ENCODE data around the gene ZFYVE16. TPM values are rescaled to one million over a fixed set of nuclear protein-coding genes. Genes with fewer than 3 reads are reported as not detected.

Gene ZFYVE16
- total RNA-seq, 1 experiment from 2014 or later: 50.2 TPM

- CTCF ChIA-PET: interaction anchor here (0.6 to 1.7 kb wide), 3 partner anchors 134 to 701 kb away, joined by 4 to 6 read pairs (median 5); no protein-coding TSS in a partner anchor
- H3K4me1 ChIP-seq: no peaks in the 10 kb centered on the region
- H3K4me3 ChIP-seq (ENCODE audit: low read depth, low read length): no peak overlapping the region
- H3K9me3 ChIP-seq: no peaks in the 10 kb centered on the region
- DNase-seq: no peak
- peaks cover 44% of the 10 kb centered on the region for H3K36me3 Mint-ChIP-seq (ENCODE audit: insufficient read depth, unreplicated experiment)
- intact Hi-C loops (cut with micrococcal nuclease; ENCODE audit: unreplicated experiment): loop anchor here (10.0 kb wide), 2 partner anchors 84 to 114 kb away; no protein-coding TSS in a partner anchor
- H3K27me3 Mint-ChIP-seq (ENCODE audit: insufficient read depth, unreplicated experiment): no peaks in the 10 kb centered on the region
- POLR2A ChIA-PET: interaction anchor here (0.5 kb wide), 1 partner anchor 1491 kb away, joined by 6 read pairs; the partner anchor contains the start of gene ATG10
- H3K36me3 ChIP-seq (ENCODE audit: control insufficient read depth, insufficient read depth, low read length): no peaks in the 10 kb centered on the region
- H3K4me1 Mint-ChIP-seq (ENCODE audit: low read depth, unreplicated experiment): no peaks in the 10 kb centered on the region
- H3K27me3 ChIP-seq (replicated peaks; ENCODE audit: control insufficient read depth, insufficient read depth, low read length): no peaks in the 10 kb centered on the region
- BruUV-seq (replicated peaks): no TSS peak
- no peak overlapping the region for H3K4me3 Mint-ChIP-seq (ENCODE audit: unreplicated experiment)
- no peak overlapping the region for H3K27ac Mint-ChIP-seq (ENCODE audit: unreplicated experiment)
- TF ChIP-seq CTCF (IDR thresholded peaks at IDR 0.05; ENCODE audit: insufficient read depth in 1 of 2, low read depth in 1 of 2, low read length in 1 of 2, severe bottlenecking in 1 of 2, unreplicated experiment in 1 of 2): no peak
- peaks cover 12% of the 10 kb centered on the region for H3K9me3 Mint-ChIP-seq (ENCODE audit: unreplicated experiment)
Observed at GRCh38 chr5:80480354-80480753, 72.5 kb downstream of the ZFYVE16 start.

- Histone ChIP-seq H3K4me3 (ENCODE audit: low read depth, low read length) (no peak overlapping the region), H3K27me3 (replicated peaks; ENCODE audit: control insufficient read depth, insufficient read depth, low read length) (no peaks in the 10 kb centered on the region), H3K36me3 (ENCODE audit: control insufficient read depth, insufficient read depth, low read length) (no peaks in the 10 kb centered on the region), H3K9me3 (no peaks in the 10 kb centered on the region), H3K4me1 (no peaks in the 10 kb centered on the region)
- CTCF ChIA-PET: interaction anchor here (0.6 to 1.7 kb wide), 10 partner anchors 16 to 700 kb away, joined by 3 to 7 read pairs (median 3); partner anchors contain the start of gene ZFYVE16
- TF ChIP-seq CTCF (IDR thresholded peaks at IDR 0.05; ENCODE audit: insufficient read depth in 1 of 2, low read depth in 1 of 2, low read length in 1 of 2, severe bottlenecking in 1 of 2, unreplicated experiment in 1 of 2): peak; percentile 72 to 87
- Mint-ChIP-seq H3K36me3 (ENCODE audit: insufficient read depth, unreplicated experiment) (peaks cover 45% of the 10 kb centered on the region), H3K4me3 (ENCODE audit: unreplicated experiment) (no peak overlapping the region), H3K27me3 (ENCODE audit: insufficient read depth, unreplicated experiment) (no peaks in the 10 kb centered on the region), H3K9me3 (ENCODE audit: unreplicated experiment) (peaks cover 12% of the 10 kb centered on the region), H3K4me1 (ENCODE audit: low read depth, unreplicated experiment) (no peaks in the 10 kb centered on the region), H3K27ac (ENCODE audit: unreplicated experiment) (no peak overlapping the region)
- POLR2A ChIA-PET: interaction anchor here (0.6 kb wide), 1 partner anchor 1491 kb away, joined by 3 read pairs; the partner anchor contains the start of gene ATG10
- intact Hi-C loops (cut with micrococcal nuclease; ENCODE audit: unreplicated experiment): loop anchor here (1.0 to 10.0 kb wide), 3 partner anchors 84 to 191 kb away; no protein-coding TSS in a partner anchor
- no TSS peak for BruUV-seq (replicated peaks)
- DNase-seq: peak; percentile 53 to 66
Observed at GRCh38 chr5:80481019-80481893, 73.4 kb downstream of the ZFYVE16 start.

GRCh38 chr5:80482578-80482977 is 74.7 kb downstream of the ZFYVE16 start:
- peaks cover 12% of the 10 kb centered on the region for H3K4me1 Mint-ChIP-seq (ENCODE audit: low read depth, unreplicated experiment)
- H3K27me3 ChIP-seq (replicated peaks; ENCODE audit: control insufficient read depth, insufficient read depth, low read length): no peaks in the 10 kb centered on the region
- peaks cover 12% of the 10 kb centered on the region for H3K9me3 Mint-ChIP-seq (ENCODE audit: unreplicated experiment)
- H3K36me3 ChIP-seq (ENCODE audit: control insufficient read depth, insufficient read depth, low read length): no peaks in the 10 kb centered on the region
- intact Hi-C loops (cut with micrococcal nuclease; ENCODE audit: unreplicated experiment): loop anchor here (10.0 kb wide), 2 partner anchors 82 to 112 kb away; no protein-coding TSS in a partner anchor
- CTCF ChIA-PET: interaction anchor here (0.7 kb wide), 1 partner anchor 263 kb away, joined by 4 read pairs; no protein-coding TSS in a partner anchor
- H3K27me3 Mint-ChIP-seq (ENCODE audit: insufficient read depth, unreplicated experiment): no peaks in the 10 kb centered on the region
- no TSS peak for BruUV-seq (replicated peaks)
- peaks cover 58% of the 10 kb centered on the region for H3K36me3 Mint-ChIP-seq (ENCODE audit: insufficient read depth, unreplicated experiment)
- no peak for DNase-seq
- no peak overlapping the region for H3K4me3 ChIP-seq (ENCODE audit: low read depth, low read length)
- no peak overlapping the region for H3K4me3 Mint-ChIP-seq (ENCODE audit: unreplicated experiment)
- H3K9me3 ChIP-seq: no peaks in the 10 kb centered on the region
- H3K27ac Mint-ChIP-seq (ENCODE audit: unreplicated experiment): no peak overlapping the region
- no peaks in the 10 kb centered on the region for H3K4me1 ChIP-seq
- no peak for TF ChIP-seq CTCF (IDR thresholded peaks at IDR 0.05; ENCODE audit: insufficient read depth in 1 of 2, low read depth in 1 of 2, low read length in 1 of 2, severe bottlenecking in 1 of 2, unreplicated experiment in 1 of 2)
- POLR2A ChIA-PET: no interaction called here
